Endothelial cell of umbilical vein (primary cell): Measurements from ENCODE around the gene LAMA4. TPM values are rescaled to one million over a fixed set of nuclear protein-coding genes. Genes with fewer than 3 reads are reported as not detected.

Experiments
- BruUV-seq: library from RNA; stranded (reverse); fragments of 400-500 nt; replicated peaks from 2 replicates; lab custom pipeline; 2021; lab: Mats Ljungman, UMichigan
- CTCF ChIA-PET: fragments of 300-600, 350-600 bp; sonication (Branson Sonifier 250); formaldehyde crosslinking; loops from one replicate; lab custom pipeline; 2021; ENCODE audit warnings: antibody characterized with exemption, inconsistent platforms; lab: Charles Lee
- POLR2A ChIA-PET: fragments of 300-600, 350-600 bp; sonication (Branson Sonifier 250); formaldehyde crosslinking; loops from one replicate; lab custom pipeline; 2021; ENCODE audit warnings: antibody characterized with exemption, inconsistent platforms; lab: Charles Lee
- DNase-seq: peaks from one replicate; pipeline ENCODE4 v3.0.0-alpha.2; 2011; ENCODE audit warnings: low read depth, low spot score
- FAIRE-seq: peaks from 2 replicates; lab custom pipeline; 2011; peaks lifted over from hg19 to GRCh38; lab: Jason Lieb, UNC
- H2AFZ ChIP-seq: 2 replicates; pipeline ENCODE4 v1.6.0; 2012; ENCODE audit warnings: low read depth, low read length, control low read depth, inconsistent platforms
- H3K27ac ChIP-seq: 2 replicates; pipeline ENCODE4 v1.5.1; 2011; ENCODE audit warnings: low read depth, mild to moderate bottlenecking, control low read depth, low read length, moderate library complexity; ENCODE audit not compliant: insufficient read depth
- H3K27me3 ChIP-seq, 2 experiments: 2 replicates each; pipeline versions ENCODE4 v1.6.0 to v1.6.1; 2011; ENCODE audit warnings: low read length in 2 of 2, mixed read lengths in 1 of 2; ENCODE audit not compliant: control insufficient read depth in 2 of 2, insufficient read depth in 2 of 2
- H3K36me3 ChIP-seq, 2 experiments: 2 replicates in 1 of 2; 3 replicates in 1 of 2; pipeline ENCODE4 v1.5.1; 2011; ENCODE audit warnings: low read length in 2 of 2, mild to moderate bottlenecking in 1 of 2, moderate library complexity in 1 of 2; ENCODE audit not compliant: control insufficient read depth in 2 of 2, insufficient read depth in 2 of 2; ENCODE audit errors: extremely low read depth in 1 of 2
- H3K4me1 ChIP-seq: 3 replicates; pipeline ENCODE4 v1.5.1; 2011; ENCODE audit warnings: mild to moderate bottlenecking, low read length; ENCODE audit not compliant: control insufficient read depth, insufficient read depth; ENCODE audit errors: extremely low read depth
- H3K4me2 ChIP-seq: 2 replicates; pipeline ENCODE4 v1.6.1; 2011; ENCODE audit warnings: low read length, control low read depth, mixed read lengths; ENCODE audit not compliant: insufficient read depth
- H3K4me3 ChIP-seq, 3 experiments: fragments of 200-600 bp in 1 of 3; sonication (generic), shearing (Covaris generic) in 1 of 3; replicated peaks in 1 of 3; 2 replicates each; pipeline ENCODE4 v1.5.1; 2011 to 2016; ENCODE audit warnings: control low read depth in 3 of 3, low read length in 3 of 3, mild to moderate bottlenecking in 2 of 3, inconsistent platforms in 1 of 3, low read depth in 1 of 3, moderate library complexity in 1 of 3; ENCODE audit not compliant: insufficient read depth in 1 of 3
- H3K79me2 ChIP-seq: 2 replicates; pipeline ENCODE4 v1.6.0; 2012; ENCODE audit warnings: low read length, inconsistent platforms; ENCODE audit not compliant: control insufficient read depth, insufficient read depth
- H3K9ac ChIP-seq: replicated peaks from 2 replicates; pipeline ENCODE3; 2011; ENCODE audit warnings: low read length, control low read depth; ENCODE audit not compliant: insufficient read depth; ENCODE audit errors: extremely low read depth
- H3K9me1 ChIP-seq: replicated peaks from 3 replicates; pipeline ENCODE4 v1.6.0; 2011; ENCODE audit warnings: mild to moderate bottlenecking, low read length; ENCODE audit not compliant: control insufficient read depth, insufficient read depth; ENCODE audit errors: extremely low read depth
- H3K9me3 ChIP-seq: replicated peaks from 2 replicates; pipeline ENCODE4 v1.5.1; 2012; ENCODE audit warnings: low read length, inconsistent platforms; ENCODE audit not compliant: control insufficient read depth, insufficient read depth
- H4K20me1 ChIP-seq: replicated peaks from 2 replicates; pipeline ENCODE3; 2011; ENCODE audit warnings: mild to moderate bottlenecking, low read length; ENCODE audit not compliant: control insufficient read depth, insufficient read depth; ENCODE audit errors: extremely low read depth
- CTCF ChIP-seq, 2 donors: IDR thresholded peaks; 1 replicate in 1 of 2; 2 replicates in 1 of 2; pipeline ENCODE4 v1.5.1; 2011; ENCODE audit warnings: low read length in 2 of 2, mild to moderate bottlenecking in 2 of 2, moderate library complexity in 2 of 2, control low read depth in 1 of 2, inconsistent platforms in 1 of 2, low read depth in 1 of 2; ENCODE audit not compliant: insufficient read depth in 1 of 2; ENCODE audit errors: extremely low read depth in 1 of 2
- EZH2 ChIP-seq: IDR thresholded peaks from 2 replicates; pipeline ENCODE4 v1.6.1; 2012; ENCODE audit warnings: borderline replicate concordance, low read depth, mild to moderate bottlenecking, moderate library complexity, low read length, inconsistent platforms; ENCODE audit not compliant: severe bottlenecking
- FOS ChIP-seq: IDR thresholded peaks from 2 replicates; pipeline ENCODE4 v1.6.1; 2011; ENCODE audit warnings: mild to moderate bottlenecking, low read length, moderate library complexity, borderline replicate concordance; ENCODE audit not compliant: insufficient read depth
- GATA2 ChIP-seq: IDR thresholded peaks from 2 replicates; pipeline ENCODE4 v1.7.0; 2011; ENCODE audit warnings: low read depth, mild to moderate bottlenecking, moderate library complexity, mixed read lengths, low read length; ENCODE audit not compliant: insufficient read length, insufficient read depth
- JUN ChIP-seq: IDR thresholded peaks from 2 replicates; pipeline ENCODE4 v1.6.1; 2011; ENCODE audit warnings: borderline replicate concordance, low read depth; ENCODE audit not compliant: insufficient read length, insufficient read depth
- MYC ChIP-seq: IDR thresholded peaks from one replicate; pipeline ENCODE4 v1.6.1; 2011; ENCODE audit warnings: mild to moderate bottlenecking, low read depth, low read length
- POLR2A ChIP-seq: IDR thresholded peaks from 2 replicates; pipeline ENCODE4 v1.6.1; 2012; ENCODE audit warnings: low read depth, mild to moderate bottlenecking, control low read depth, low read length
- POLR2AphosphoS5 ChIP-seq: IDR thresholded peaks from 2 replicates; pipeline ENCODE4 v1.6.1; 2012; ENCODE audit warnings: low read depth, mild to moderate bottlenecking, control low read depth, low read length, moderate library complexity; ENCODE audit not compliant: insufficient read depth
- dilution Hi-C: fragments of 300-500 bp; cut with MboI; formaldehyde crosslinking; loops from one replicate; pipeline ENCODE4 v1.15.0; 2019; ENCODE audit warnings: low sequenced_read_pairs; ENCODE audit not compliant: extremely low pct_ligation_motif_present
- intact Hi-C: fragments of 100-400 bp; cut with micrococcal nuclease; formaldehyde crosslinking; loops from one replicate; pipeline ENCODE4 v1.10.0; 2022
- polyA plus RNA-seq, 4 experiments: library from polyadenylated mRNA; depleted of rRNA in 3 of 4; stranded (reverse) in 3 of 4; unstranded in 1 of 4; fragments of >200 nt; gene quantifications; 2 replicates each; pipeline versions ENCODE4 v1.2.1 to v1.2.3, GENCODE V29; 2011 to 2012; ENCODE audit warnings: missing spikeins in 1 of 4
- total RNA-seq: library from RNA; stranded (reverse); gene quantifications from 2 replicates; pipeline ENCODE4 v1.2.3, GENCODE V29; 2021
- TF ChIP-seq, protein P1 (sequence below): IDR thresholded peaks from 2 replicates; pipeline ENCODE4 v1.6.1; 2011; ENCODE audit not compliant: insufficient read depth, insufficient read length

Gene LAMA4
- total and polyA plus RNA-seq, 2 donors (not counting 3 experiments of a cell fraction or from before 2014, with no cell fraction given), result 384 to 629 TPM

DNA sequence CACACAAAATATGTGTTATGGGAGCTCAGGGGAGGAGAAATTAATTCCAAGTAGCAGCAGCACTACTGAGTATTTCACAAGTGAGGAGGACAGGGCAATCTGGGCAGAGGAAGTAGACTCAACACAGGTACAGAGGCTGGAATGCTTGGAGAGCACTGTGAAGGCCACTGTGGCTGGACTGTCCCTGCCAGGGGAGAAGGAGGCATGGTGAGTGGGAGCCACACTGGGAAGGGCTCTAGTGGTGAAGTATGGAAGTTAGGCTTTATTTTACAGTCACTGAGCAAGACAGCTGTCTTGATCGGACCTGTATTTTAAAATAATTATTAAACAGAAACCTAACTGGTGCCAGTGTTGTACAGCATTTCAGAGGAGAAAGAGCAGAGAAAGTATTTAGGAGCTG lies 138.1 kb downstream of the LAMA4 start:
- no peak for FAIRE-seq
- TF ChIP-seq FOS, result no peak
- no peak for TF ChIP-seq JUN
- TF ChIP-seq, protein P1, sequence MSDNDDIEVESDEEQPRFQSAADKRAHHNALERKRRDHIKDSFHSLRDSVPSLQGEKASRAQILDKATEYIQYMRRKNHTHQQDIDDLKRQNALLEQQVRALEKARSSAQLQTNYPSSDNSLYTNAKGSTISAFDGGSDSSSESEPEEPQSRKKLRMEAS, result no peak
- TF ChIP-seq EZH2, result no peak
- TF ChIP-seq CTCF (IDR thresholded peaks at IDR 0.05; ENCODE audit: extremely low read depth in 1 of 2, insufficient read depth in 1 of 2, low read depth in 1 of 2, low read length in 2 of 2), result no peak
- no peak for TF ChIP-seq POLR2A
- TF ChIP-seq POLR2AphosphoS5, result no peak
- no peak for TF ChIP-seq GATA2
- no peak for TF ChIP-seq MYC

More for the DNA sequence above, 138.1 kb downstream of the LAMA4 start:
- intact Hi-C loops, result no loop called here
- Histone ChIP-seq H3K36me3 (peaks cover 63 to 74% of the 10 kb centered on the region in 2 experiments), H3K27me3 (no peaks in the 10 kb centered on the region), H3K4me1 (peaks cover 12% of the 10 kb centered on the region), H3K4me3 (no peak overlapping the region), H2AFZ (no peak overlapping the region), H3K79me2 (no peaks in the 10 kb centered on the region), H3K9ac (no peak overlapping the region), H4K20me1 (no peaks in the 10 kb centered on the region), H3K27ac (no peak overlapping the region), H3K4me2 (no peak overlapping the region), H3K9me1 (no peaks in the 10 kb centered on the region), H3K9me3 (no peaks in the 10 kb centered on the region)
- dilution Hi-C loops, result no loop called here
- CTCF ChIA-PET, result no interaction called here
- BruUV-seq, result no TSS peak
- no peak for DNase-seq
- POLR2A ChIA-PET, result no interaction called here
